Smooth muscle cell (in vitro differentiated cells): Measurements from ENCODE around the gene CCDC187. TPM values are rescaled to one million over a fixed set of nuclear protein-coding genes. Genes with fewer than 3 reads are reported as not detected.
"Not testable (repeated sequence)": the region's sequence is repeated elsewhere in the genome, so short reads cannot be mapped to it uniquely, and the experiment has no call there.

Source experiments
- DNase-seq: peaks from one replicate; lab custom pipeline; 2025; ENCODE audit not compliant: unreplicated experiment; lab: John Stamatoyannopoulos, UW
- H2AFZ ChIP-seq: fragments of 200-600 bp; sonication (generic); 2 replicates; pipeline ENCODE4 v1.6.0; 2016; ENCODE audit warnings: antibody characterized with exemption, low read depth, mild to moderate bottlenecking
- H3F3A ChIP-seq: fragments of 200-600 bp; sonication (generic); 2 replicates; pipeline ENCODE4 v1.6.0; 2017; ENCODE audit warnings: antibody characterized with exemption, low read depth
- H3K27ac ChIP-seq: fragments of 200-600 bp; sonication (generic); 2 replicates; pipeline ENCODE4 v1.5.1; 2016; ENCODE audit warnings: low read depth, mild to moderate bottlenecking
- H3K27me3 ChIP-seq: fragments of 200-600 bp; sonication (generic); 2 replicates; pipeline ENCODE4 v1.6.1; 2016; ENCODE audit warnings: low read depth, mild to moderate bottlenecking
- H3K36me3 ChIP-seq: fragments of 200-600 bp; sonication (generic); 2 replicates; pipeline ENCODE4 v1.5.1; 2016; ENCODE audit warnings: low read depth
- H3K4me1 ChIP-seq: fragments of 200-600 bp; sonication (generic); 2 replicates; pipeline ENCODE4 v1.5.1; 2016; ENCODE audit warnings: low read depth
- H3K4me2 ChIP-seq: fragments of 200-600 bp; sonication (generic); 2 replicates; pipeline ENCODE4 v1.6.0; 2016; ENCODE audit warnings: mild to moderate bottlenecking
- H3K4me3 ChIP-seq: fragments of 200-600 bp; sonication (generic); 2 replicates; pipeline ENCODE4 v1.5.1; 2016; ENCODE audit warnings: mild to moderate bottlenecking
- H3K79me2 ChIP-seq: fragments of 200-600 bp; sonication (generic); 2 replicates; pipeline ENCODE4 v1.6.0; 2016; ENCODE audit warnings: low read depth, mild to moderate bottlenecking
- H3K9ac ChIP-seq: fragments of 200-600 bp; sonication (generic); 2 replicates; pipeline ENCODE4 v1.6.0; 2016; ENCODE audit warnings: low read depth
- H3K9me3 ChIP-seq: fragments of 200-600 bp; sonication (generic); replicated peaks from 2 replicates; pipeline ENCODE4 v1.5.1; 2016; ENCODE audit warnings: low read depth
- H4K20me1 ChIP-seq: fragments of 200-600 bp; sonication (generic); 2 replicates; pipeline ENCODE4 v1.6.0; 2016; ENCODE audit warnings: low read depth
- whole genome bisulfite sequencing: methylation state at CpG from one replicate; pipeline ENCODE4 v1.1.7; 2016; ENCODE audit warnings: low lambda C conversion rate; 5-methylcytosine and 5-hydroxymethylcytosine counted together
- polyA plus RNA-seq: library from polyadenylated mRNA; unstranded; fragments of >200 nt; fragmentation: Nextera tagmentation; extraction: Ambion mirVana; gene quantifications from 2 replicates; pipeline ENCODE4 v1.2.1, GENCODE V29; 2016
- total RNA-seq: library from RNA; depleted of rRNA; stranded (reverse); fragments of >200 nt; gene quantifications from 2 replicates; pipeline ENCODE4 v1.2.3, GENCODE V29; 2014
- TF ChIP-seq, protein P1 (sequence below): fragments of 200-600 bp; sonication (generic); IDR thresholded peaks from 2 replicates; pipeline ENCODE4 v1.5.1; 2017; ENCODE audit warnings: borderline replicate concordance, mild to moderate bottlenecking, antibody characterized with exemption; ENCODE audit not compliant: insufficient read depth, poor library complexity, severe bottlenecking

The CCDC187 gene
- total and polyA plus RNA-seq, 2 experiments from 2014 or later = 0.10 TPM; not detected in 1

DNA sequence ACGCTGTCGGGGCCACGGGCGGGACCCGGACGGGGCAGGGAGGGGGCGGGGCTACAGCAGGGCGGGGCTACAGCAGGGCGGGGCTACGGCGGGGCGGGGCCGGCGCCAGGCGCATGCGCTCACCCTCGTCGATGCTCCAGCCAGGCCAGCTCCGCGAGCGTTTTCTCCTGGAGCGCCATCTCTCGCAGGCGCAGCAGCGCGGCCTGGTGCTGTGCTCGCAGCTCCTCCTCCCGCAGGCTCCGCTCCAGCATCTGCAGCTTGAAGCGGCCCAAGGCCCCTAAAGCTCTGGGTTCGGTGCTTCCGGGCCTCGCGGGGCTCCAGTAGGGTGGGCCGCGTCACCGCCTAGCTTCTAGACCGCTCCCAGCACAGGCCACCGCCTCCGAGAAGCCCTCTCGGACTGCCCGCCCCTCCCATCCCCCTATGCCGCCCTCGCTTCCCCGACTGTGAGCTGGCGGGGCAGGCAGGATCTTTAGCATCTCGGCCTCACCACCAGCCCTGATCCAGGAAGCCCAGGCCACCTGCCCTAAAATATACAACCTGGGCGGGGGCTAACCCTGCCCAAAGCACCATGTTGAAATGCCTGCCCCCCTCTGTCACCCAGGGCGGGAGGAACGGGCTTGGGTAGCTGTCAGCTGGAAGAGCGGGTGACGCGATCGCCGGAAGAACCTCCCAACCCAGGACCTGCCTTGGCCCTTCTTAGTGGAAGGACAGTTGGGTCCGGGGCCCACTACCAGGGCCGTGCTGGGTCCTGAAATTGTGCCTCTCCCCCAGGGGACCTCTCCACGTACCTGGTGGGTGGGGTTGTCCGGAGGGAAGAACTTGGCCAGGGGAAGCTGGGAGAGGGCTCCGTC lies 36.4 kb downstream of the CCDC187 start:
- Histone ChIP-seq H3K27ac (no peak overlapping the region), H3K79me2 (no peaks in the 10 kb centered on the region), H3K27me3 (no peaks in the 10 kb centered on the region), H3K4me2 (peak overlapping the region; percentile 95), H3K4me1 (peaks cover 10% of the 10 kb centered on the region), H2AFZ (peak overlapping the region; percentile 67), H3K9me3 (no peaks in the 10 kb centered on the region), H3K36me3 (no peaks in the 10 kb centered on the region), H3K4me3 (peak overlapping the region; percentile 59), H3K9ac (no peak overlapping the region), H3F3A (no peaks in the 10 kb centered on the region), H4K20me1 (no peaks in the 10 kb centered on the region)
- 17% methylated on average over 43 of the region's 60 CpGs for WGBS
- peak; percentile 62 for DNase-seq
- TF ChIP-seq, protein P1, sequence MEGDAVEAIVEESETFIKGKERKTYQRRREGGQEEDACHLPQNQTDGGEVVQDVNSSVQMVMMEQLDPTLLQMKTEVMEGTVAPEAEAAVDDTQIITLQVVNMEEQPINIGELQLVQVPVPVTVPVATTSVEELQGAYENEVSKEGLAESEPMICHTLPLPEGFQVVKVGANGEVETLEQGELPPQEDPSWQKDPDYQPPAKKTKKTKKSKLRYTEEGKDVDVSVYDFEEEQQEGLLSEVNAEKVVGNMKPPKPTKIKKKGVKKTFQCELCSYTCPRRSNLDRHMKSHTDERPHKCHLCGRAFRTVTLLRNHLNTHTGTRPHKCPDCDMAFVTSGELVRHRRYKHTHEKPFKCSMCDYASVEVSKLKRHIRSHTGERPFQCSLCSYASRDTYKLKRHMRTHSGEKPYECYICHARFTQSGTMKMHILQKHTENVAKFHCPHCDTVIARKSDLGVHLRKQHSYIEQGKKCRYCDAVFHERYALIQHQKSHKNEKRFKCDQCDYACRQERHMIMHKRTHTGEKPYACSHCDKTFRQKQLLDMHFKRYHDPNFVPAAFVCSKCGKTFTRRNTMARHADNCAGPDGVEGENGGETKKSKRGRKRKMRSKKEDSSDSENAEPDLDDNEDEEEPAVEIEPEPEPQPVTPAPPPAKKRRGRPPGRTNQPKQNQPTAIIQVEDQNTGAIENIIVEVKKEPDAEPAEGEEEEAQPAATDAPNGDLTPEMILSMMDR = no peak

GRCh38 chr9:136266641-136267040 lies 37.3 kb downstream of the CCDC187 start:
- H3F3A ChIP-seq, H3K79me2 ChIP-seq, H3K9ac ChIP-seq, H3K27ac ChIP-seq, H3K36me3 ChIP-seq, H3K9me3 ChIP-seq, DNase-seq, H4K20me1 ChIP-seq, H3K27me3 ChIP-seq: not testable (repeated sequence)
- 96% methylated on average over 18 of the region's 18 CpGs for WGBS
- peaks cover 10% of the 10 kb centered on the region for H3K4me1 ChIP-seq
- peak overlapping the region; percentile 59 for H3K4me3 ChIP-seq
- peak overlapping the region; percentile 67 for H2AFZ ChIP-seq
- H3K4me2 ChIP-seq = peak overlapping the region; percentile 95

DNA sequence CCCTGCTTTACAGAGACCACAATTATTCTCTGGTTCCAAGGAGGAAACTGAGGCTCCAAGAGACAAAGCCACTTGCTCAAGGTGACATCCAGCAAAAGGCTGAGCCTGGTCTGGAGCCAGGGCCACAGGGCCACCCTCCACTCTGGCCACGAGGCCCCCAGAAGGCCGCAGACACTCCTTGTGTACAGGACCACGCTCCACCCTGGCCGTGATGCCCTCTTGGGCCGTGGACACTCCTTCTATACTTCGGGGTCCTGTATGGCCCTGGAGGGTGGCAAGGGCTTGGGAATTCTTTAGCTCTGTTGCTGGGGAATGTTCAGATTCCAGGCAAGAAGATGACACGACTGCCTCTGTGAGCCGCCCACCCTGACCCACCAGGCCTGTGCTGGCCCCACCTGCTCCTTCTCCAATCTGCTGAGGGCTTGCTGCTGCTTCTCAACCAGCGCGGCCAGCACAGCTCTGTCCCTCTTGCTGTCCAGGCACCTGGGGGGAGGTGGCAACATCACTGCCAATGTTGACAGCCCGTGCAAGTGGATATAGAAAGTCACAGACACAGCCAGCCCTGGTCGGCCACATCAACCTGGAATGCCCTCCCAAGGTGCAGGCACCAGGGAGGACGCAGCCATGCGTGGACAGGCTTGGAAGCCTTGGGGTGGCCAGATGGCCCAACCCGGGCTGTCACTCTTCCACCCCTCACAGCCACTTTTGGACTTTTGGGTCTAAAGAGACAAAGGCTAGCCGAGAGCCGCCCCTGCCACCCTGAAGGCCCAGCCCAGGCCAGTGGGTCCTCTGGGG lies 38.1 kb downstream of the CCDC187 start:
- Histone ChIP-seq H3K4me2 (no peak overlapping the region), H3F3A (no peaks in the 10 kb centered on the region), H3K36me3 (no peaks in the 10 kb centered on the region), H2AFZ (no peak overlapping the region), H3K4me1 (peaks cover 10% of the 10 kb centered on the region), H3K4me3 (no peak overlapping the region), H3K27ac (no peak overlapping the region), H3K79me2 (no peaks in the 10 kb centered on the region), H4K20me1 (no peaks in the 10 kb centered on the region), H3K27me3 (no peaks in the 10 kb centered on the region), H3K9ac (no peak overlapping the region), H3K9me3 (no peaks in the 10 kb centered on the region)
- TF ChIP-seq, protein P1 = no peak
- 90% methylated on average over 17 of the region's 17 CpGs for WGBS
- no peak for DNase-seq
